Ectodermal cell (in vitro differentiated cells): ENCODE results near the gene ZDHHC19.

Experiments used
- H3K27ac ChIP-seq: 2 replicates; pipeline ENCODE4 v1.7.0; 2013; ENCODE audit warnings: mild to moderate bottlenecking, low read depth, low read length; ENCODE audit not compliant: insufficient read depth, poor library complexity, severe bottlenecking
- H3K27me3 ChIP-seq: 2 replicates; pipeline ENCODE4 v1.7.0; 2013; ENCODE audit warnings: mild to moderate bottlenecking, low read length; ENCODE audit not compliant: insufficient read depth, control insufficient read depth, poor library complexity, severe bottlenecking
- H3K36me3 ChIP-seq: one replicate; pipeline ENCODE4 v1.7.0; 2013; ENCODE audit warnings: low read length; ENCODE audit not compliant: control insufficient read depth, insufficient read depth
- H3K4me1 ChIP-seq: one replicate; pipeline ENCODE4 v1.7.0; 2013; ENCODE audit warnings: low read length; ENCODE audit not compliant: control insufficient read depth, insufficient read depth
- H3K4me3 ChIP-seq: 2 replicates; pipeline ENCODE4 v1.7.0; 2013; ENCODE audit warnings: low read depth, low read length, control low read depth; ENCODE audit not compliant: insufficient read depth
- H3K9me3 ChIP-seq: 2 replicates; pipeline ENCODE4 v1.7.0; 2013; ENCODE audit warnings: mild to moderate bottlenecking, low read length, moderate library complexity; ENCODE audit not compliant: control insufficient read depth
- WGBS, 2 experiments: methylation state at CpG; one replicate each; pipeline ENCODE4 v1.1.7; 2013; ENCODE audit warnings: missing lambda C conversion rate in 2 of 2; 5-methylcytosine and 5-hydroxymethylcytosine counted together

ZDHHC19 gene

DNA sequence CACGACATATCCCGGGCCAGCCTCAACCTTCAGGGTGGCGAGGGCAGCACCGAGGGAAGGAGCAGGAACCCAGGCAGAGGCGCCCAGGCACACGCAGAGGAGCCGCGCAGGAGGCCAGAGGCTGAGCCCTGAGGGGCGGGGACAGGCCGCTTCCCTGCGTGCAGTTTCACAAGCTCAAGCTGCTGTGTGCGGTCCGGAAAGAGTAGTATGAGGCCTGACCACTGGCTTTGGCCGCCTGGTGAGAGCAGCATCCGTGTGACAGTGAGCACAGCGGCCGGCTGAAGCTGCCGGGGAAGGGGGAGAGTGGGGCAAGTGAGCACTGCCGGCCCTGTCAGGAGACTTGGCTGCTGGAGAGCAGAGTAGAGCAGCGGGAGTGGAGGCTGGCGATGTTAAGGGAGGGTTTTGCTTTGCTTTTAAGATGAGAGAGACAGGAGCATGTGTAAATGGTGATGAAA, 8.7 kb downstream of the ZDHHC19 start:
- H3K27ac ChIP-seq, result no peak overlapping the region
- peaks cover 12% of the 10 kb centered on the region for H3K27me3 ChIP-seq
- WGBS, 2 experiments, result 81 to 84% methylated on average over 21 of the region's 21 CpGs

DNA sequence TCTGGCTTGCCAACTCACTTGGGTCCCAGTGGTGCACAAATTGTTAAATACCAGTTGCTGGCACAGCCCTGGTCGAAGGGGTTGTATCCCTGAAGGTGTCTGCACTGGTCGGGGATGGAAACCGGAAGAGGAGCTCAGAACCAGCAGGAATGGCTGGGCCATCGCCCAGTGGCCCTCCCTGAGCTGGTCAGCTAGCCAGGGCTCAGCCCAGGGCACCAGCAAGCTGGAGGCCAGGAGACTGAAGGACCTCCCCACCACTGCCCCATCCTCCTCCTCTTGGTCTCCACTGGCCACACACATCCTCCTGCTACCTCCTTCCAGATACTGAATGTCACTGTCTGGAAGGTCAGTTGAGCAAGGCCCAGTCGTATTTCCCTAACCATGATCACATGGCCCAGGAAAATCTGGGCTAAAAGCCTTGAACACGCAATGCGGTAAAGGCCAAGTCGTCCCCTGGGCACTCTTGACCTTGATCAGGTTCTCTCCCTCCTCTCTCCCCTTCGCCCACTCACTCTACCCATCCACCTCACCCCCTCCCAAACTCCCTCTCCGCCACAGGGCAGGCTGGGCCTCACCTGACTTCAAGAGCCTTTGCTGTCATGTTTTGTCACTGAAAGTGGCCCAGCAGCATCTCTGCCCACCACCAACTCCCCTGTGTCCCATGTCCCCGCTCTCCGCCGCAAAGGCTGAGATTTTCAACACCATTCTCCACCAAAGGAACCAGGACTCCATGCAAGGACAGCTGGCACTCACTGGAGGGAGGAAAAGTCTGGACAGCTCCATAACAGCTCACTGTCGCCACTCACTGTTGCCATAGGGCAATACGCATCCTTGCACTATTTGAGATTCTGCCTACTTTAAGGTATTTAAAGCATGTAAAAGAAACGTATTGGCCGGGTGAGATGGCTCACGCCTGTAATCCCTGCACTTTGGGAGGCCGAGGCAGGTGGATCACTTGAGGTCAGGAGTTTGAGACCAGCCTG, 12.1 kb downstream of the ZDHHC19 start:
- Histone ChIP-seq H3K27me3 (no peaks in the 10 kb centered on the region), H3K4me3 (no peak overlapping the region), H3K9me3 (no peaks in the 10 kb centered on the region), H3K36me3 (no peaks in the 10 kb centered on the region), H3K4me1 (no peaks in the 10 kb centered on the region), H3K27ac (no peak overlapping the region)
- 89% methylated on average over 19 of the region's 19 CpGs for WGBS, 2 experiments

More for the DNA sequence above, 8.7 kb downstream of the ZDHHC19 start:
- no peaks in the 10 kb centered on the region for H3K4me1 ChIP-seq
- H3K9me3 ChIP-seq, result no peaks in the 10 kb centered on the region
- H3K36me3 ChIP-seq, result no peaks in the 10 kb centered on the region
- H3K4me3 ChIP-seq, result no peak overlapping the region

DNA sequence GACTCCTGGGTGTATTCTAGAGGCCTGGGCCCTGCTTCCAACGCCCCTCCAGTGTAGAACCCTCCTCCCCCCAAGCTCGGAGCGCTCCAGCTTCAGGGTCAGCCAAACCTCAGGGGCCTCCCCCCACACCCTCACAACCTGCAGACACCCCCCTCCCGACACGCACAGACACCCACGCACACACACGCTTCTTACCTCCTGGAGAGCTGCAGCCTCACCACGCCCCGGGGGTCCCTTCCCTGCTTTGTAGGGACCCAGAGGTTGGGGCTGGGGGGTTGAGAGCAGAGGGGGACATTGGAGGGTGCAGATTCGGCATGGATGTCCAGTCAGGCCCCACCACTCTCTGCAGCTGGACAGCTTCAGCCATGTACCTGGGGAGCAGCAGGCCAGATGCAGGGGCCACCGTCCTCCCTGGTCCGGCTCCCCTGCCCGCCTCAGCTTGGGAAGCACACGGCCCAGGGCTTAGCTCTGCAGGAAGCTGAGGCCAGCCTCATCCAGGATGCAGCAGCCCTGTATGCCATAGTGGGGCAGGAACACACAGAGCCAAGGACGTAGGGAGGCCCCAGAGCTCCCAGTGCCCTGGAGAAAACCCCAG, 13.0 kb downstream of the ZDHHC19 start:
- no peak overlapping the region for H3K4me3 ChIP-seq
- no peaks in the 10 kb centered on the region for H3K36me3 ChIP-seq
- H3K4me1 ChIP-seq, result no peaks in the 10 kb centered on the region
- 91 to 92% methylated on average over 15 of the region's 15 CpGs for WGBS, 2 experiments
- no peaks in the 10 kb centered on the region for H3K27me3 ChIP-seq
- no peak overlapping the region for H3K27ac ChIP-seq
- no peaks in the 10 kb centered on the region for H3K9me3 ChIP-seq

DNA sequence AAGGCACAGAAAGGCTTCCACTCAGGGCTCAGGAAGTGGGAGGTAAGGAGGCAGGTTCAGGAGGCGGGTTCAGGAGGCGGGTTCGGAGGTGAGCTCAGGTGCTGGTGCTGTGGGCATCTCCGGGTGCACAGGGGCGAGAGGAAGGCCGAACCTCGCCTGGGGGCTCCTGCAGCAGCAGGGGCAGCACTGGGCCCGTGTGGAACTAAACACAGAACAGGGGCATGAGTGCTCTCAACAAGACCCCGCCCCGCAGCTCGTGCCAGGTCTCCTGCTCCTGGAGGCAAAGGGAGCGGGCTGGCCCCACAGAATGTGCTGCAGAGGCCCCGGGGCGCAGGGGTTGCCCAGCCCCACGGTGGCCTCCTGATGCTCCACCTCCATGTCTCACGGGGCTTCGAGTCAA, 13.7 kb downstream of the ZDHHC19 start:
- Histone ChIP-seq H3K27me3 (no peaks in the 10 kb centered on the region), H3K4me3 (no peak overlapping the region), H3K36me3 (no peaks in the 10 kb centered on the region), H3K9me3 (no peaks in the 10 kb centered on the region), H3K4me1 (peaks cover 2% of the 10 kb centered on the region), H3K27ac (no peak overlapping the region)
- WGBS, 2 experiments, result 90 to 91% methylated on average over 17 of the region's 17 CpGs

DNA sequence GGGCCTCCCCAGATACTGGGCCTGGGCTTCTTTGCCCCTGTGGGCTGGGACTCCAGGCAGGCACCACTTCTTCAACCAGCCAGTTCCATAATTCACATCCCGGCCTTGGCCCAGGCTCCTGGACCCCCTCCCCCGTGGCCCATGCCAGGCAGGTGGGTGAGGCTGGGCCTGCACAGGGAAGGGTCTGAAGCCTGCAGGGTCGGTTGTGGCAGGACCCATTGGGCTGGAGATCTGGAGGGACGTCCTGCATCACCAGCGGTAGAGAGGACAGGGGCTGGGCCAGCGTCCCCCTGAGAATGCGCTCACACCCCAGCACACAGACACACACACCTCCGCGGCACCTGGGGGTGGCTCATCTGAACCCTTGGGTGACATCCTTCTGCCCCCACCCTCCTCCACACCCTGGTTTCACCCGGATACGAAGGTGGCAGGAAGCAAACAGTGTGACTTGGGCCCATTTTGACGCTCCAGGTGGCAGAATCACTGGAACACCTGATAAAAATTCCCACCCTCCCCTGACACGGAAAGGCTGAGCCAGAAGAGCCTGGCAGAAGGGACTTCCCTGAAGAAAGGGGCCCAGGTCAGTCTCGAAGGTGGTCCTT, 15.4 kb downstream of the ZDHHC19 start:
- WGBS, 2 experiments, result 91 to 92% methylated on average over 14 of the region's 14 CpGs
- Histone ChIP-seq H3K27me3 (no peaks in the 10 kb centered on the region), H3K4me1 (peaks cover 6% of the 10 kb centered on the region), H3K9me3 (no peaks in the 10 kb centered on the region), H3K36me3 (no peaks in the 10 kb centered on the region), H3K4me3 (no peak overlapping the region), H3K27ac (no peak overlapping the region)

DNA sequence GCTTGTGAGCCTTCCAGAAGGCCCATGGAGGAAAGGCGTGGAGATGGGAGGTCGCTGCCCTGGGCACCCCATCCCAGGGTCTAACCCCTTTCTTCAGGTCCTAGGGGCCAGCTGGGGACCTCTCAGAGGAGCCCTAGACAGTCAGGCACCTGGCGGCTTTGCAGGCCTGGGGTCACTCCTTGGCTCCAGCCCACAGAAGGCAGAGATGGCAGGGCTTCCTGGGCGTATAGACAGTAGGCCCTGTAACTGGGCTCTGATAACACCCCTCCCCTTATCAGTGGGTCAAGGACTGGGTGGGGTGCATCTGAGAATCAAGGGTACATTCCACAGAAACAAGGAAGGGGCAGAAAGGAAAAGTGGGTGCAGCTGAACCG, 16.7 kb downstream of the ZDHHC19 start:
- H3K4me3 ChIP-seq, result no peak overlapping the region
- no peaks in the 10 kb centered on the region for H3K36me3 ChIP-seq
- H3K4me1 ChIP-seq, result peaks cover 6% of the 10 kb centered on the region
- H3K27ac ChIP-seq, result no peak overlapping the region
- no peaks in the 10 kb centered on the region for H3K27me3 ChIP-seq
- WGBS, 2 experiments, result 95% methylated on average over 5 of the region's 5 CpGs
- H3K9me3 ChIP-seq, result no peaks in the 10 kb centered on the region

DNA sequence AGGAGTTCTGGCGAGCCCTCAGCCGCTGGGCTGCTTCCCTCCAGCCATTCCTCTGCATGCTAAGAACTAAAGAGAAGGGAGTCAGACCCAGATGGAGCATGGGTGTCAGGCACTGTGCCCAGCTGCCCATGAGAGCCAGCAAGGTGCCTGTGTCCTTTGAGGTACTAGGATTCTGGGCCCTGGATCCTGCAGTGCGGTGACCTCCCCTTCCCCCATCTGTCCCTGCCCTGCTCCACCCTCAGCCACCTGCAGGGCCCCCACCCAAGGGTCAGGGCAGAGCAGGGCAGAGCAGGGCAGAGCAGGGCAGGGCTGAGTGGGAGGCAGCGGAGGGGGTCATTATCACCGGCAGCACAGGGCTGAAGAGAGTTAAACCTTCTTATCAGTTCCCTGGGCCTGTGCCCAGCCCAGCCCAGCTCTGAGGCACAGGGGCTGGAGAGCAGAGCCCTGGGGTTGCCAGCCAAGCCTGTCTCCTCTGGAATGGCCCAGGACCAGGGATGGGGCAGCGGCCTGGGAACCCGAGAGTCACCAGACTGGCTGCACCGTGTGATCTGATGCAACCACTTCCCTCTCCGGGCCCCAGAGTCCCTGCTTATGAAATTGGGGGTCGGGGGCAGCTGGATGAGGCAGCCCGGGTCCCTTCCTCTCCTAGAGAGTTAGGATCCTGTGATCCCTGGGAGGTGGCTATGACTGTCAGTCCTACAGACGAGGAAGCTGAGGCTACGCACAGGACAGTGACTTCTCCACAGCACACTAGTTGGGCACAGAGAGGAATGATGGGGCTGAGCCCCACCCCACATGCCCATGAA, 17.3 kb downstream of the ZDHHC19 start:
- no peak overlapping the region for H3K4me3 ChIP-seq
- WGBS, 2 experiments, result 90% methylated on average over 13 of the region's 13 CpGs
- H3K4me1 ChIP-seq, result peaks cover 6% of the 10 kb centered on the region
- no peaks in the 10 kb centered on the region for H3K9me3 ChIP-seq
- H3K27me3 ChIP-seq, result no peaks in the 10 kb centered on the region
- no peak overlapping the region for H3K27ac ChIP-seq
- H3K36me3 ChIP-seq, result no peaks in the 10 kb centered on the region

DNA sequence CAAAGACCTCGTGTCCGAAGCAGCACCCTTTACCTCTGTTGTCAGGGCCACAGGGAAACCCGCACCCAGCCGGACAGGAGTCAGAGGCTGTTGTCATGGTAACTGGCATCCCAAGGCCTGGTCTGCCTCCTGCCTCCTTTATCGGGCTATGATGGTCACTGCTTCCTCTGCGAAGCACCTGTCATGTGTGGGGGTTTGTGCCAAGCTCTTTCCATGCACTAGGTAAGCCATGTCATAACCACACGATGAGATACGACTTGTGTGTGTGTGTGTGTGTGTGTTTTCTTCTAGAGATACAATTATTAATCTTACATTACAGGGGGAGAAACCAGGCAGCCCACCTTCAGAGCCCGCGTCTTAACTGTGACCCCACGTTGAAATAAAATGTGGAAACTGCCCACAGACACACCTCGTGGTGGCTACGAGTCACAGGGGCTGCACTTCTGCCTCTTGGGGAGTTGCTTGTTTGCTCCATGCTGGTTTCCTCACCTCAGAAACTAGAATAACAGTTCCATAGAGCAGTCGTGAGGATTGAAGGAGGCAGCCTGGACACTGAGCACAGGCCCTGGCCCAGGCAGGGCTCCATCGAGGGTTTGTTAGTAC, 18.0 kb downstream of the ZDHHC19 start:
- 88% methylated on average over 15 of the region's 15 CpGs for WGBS, 2 experiments
- Histone ChIP-seq H3K36me3 (no peaks in the 10 kb centered on the region), H3K9me3 (no peaks in the 10 kb centered on the region), H3K4me3 (no peak overlapping the region), H3K4me1 (peaks cover 6% of the 10 kb centered on the region), H3K27ac (no peak overlapping the region), H3K27me3 (no peaks in the 10 kb centered on the region)

DNA sequence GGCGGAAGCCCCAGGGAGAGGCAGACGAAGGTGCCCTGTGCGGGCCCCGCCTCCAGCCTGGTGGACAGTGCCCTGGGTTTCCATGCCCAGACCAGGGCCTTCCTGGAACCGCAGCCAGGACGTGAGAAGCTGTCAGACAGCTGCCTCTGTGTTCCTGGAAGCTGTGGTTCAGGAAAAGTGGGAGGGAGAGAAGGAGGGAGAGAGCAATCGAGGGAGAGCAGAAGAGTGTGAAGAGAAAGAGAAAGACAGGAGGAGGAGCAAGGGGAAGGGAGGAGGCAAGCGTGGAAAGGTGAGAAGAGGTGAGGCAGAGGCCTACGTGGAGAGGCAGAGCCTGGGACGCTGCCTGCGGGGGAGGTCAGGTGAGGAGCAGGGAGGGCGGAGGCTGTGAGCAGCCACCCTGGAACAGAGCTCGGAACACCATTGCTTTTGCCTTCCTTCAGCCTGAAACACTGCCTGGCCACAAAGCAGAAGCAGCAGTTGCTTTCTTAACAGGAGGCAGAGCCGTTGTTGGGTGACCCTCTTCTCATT, 18.6 kb downstream of the ZDHHC19 start:
- Histone ChIP-seq H3K4me1 (peaks cover 6% of the 10 kb centered on the region), H3K9me3 (no peaks in the 10 kb centered on the region), H3K4me3 (no peak overlapping the region), H3K27me3 (no peaks in the 10 kb centered on the region), H3K27ac (no peak overlapping the region), H3K36me3 (no peaks in the 10 kb centered on the region)
- WGBS, 2 experiments, result 70% methylated on average over 14 of the region's 14 CpGs
